HG03045 (cell line): ENCODE data around the gene PWP1.
"Not testable (repeated sequence)": the region's sequence is repeated elsewhere in the genome, so short reads cannot be mapped to it uniquely, and the experiment has no call there.

Experiments used
- ATAC-seq: cut with Tn5 transposase; IDR thresholded peaks from one replicate; pipeline ENCODE4 v1.9.1; 2021; ENCODE audit warnings: mild to moderate bottlenecking, moderate library complexity; ENCODE audit not compliant: unreplicated experiment

Gene PWP1

GRCh38 chr12:107667464-107667863, 18.1 kb upstream of the PWP1 start:
- no peak for ATAC-seq

DNA sequence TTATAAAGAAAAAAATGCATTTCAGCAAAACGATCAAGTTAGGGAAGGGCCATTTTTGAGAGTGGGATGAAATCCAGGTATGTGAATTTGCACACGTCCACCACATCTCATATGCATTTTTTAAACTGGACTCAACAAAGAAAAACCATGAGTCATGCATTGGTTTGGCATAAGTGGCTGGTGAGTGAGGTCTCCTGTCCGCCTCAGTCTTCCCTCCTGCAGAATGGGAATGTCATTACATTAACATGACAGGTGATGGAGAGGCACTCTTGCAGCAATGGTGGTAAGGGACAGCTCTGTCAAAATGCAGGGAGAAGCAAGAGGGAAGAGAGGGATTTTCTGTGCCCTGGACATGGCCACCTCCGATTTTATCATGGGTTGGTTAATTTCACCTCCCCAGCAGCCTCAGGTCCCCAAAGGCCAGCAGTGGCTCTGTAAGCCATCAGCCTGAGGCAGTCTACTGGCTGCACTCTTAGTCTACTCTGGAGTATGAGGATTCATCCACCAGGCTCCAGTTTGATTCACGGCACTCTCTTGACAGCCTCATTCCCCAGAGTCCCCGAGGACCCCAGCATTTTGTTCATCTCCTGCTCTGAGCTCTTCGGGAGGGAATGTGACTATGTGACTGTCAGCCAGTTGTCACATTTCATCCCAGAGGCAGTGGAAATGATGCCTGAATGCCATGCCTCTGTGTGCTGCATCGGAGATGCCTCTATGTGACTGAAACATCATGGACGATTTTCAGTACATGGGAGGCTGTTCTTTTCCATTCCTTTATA, 17.1 kb upstream of the PWP1 start:
- ATAC-seq = no peak

DNA sequence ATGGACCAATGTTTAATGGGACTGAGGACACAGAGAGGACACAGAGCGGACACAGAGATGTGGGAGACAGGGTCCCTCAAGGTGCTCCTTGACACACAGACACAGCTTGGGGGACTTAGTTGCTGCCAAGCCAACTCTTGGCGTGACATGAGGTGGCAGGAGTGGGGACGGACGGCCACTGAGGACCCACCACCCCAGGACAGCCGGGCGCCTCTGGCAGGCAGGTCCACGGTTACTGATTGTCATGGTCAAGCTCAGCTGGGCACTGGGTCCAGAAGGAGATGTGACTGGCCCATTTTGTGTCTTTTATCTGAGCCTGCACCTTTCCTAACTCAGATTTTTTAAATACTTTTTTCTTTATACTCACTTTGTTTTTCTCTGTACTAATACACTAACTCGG, 15.7 kb upstream of the PWP1 start:
- ATAC-seq = no peak

DNA sequence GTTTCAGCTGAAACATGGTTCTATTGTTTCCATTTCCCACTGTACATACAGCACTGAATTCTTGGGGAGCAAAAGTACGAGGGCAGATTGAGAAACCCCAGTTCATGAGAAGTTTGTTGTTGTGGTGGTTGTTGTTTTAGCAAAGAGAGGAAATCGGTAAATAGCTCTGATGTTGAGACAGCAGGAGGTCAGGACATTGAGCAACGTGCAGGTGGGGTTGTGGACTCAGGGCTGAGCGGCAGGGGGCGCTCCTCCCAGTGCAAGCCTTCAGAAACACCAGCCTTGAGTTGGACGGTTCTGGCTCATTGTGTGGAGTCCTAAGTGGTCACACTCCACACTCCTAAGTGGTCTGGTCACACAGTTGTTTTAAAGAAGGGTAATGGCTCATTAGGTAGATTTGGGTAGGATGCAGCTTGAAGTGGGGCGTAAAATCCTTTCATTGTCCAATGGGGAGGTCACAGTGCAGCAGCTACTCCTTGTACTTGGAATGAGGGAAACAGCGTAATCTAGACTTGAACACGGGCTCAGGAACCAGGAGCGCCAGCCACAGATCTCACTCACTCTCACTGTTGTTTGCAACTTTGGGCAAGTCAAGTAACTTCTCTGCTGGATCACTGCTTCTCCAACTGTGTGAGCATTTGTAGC, 14.5 kb upstream of the PWP1 start:
- ATAC-seq = no peak

DNA sequence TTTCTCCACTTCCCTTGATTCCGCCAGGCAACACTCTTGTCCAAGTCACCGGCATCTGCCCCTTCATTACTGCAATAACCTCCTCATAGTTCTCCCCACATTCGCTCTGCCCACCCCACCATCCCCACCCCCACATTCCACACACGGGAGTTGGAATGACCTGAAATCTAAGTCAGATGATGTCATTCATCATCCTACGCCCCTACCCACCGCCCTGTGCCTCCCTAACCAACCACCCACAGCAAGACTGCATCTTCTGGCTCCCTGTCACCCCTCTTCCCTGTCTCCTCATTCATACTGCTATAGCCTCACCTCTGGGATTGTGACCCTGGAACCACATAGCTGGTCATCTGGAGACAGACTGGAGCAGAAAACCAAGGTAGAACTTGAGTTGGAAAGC, 7.9 kb upstream of the PWP1 start:
- no peak for ATAC-seq

DNA sequence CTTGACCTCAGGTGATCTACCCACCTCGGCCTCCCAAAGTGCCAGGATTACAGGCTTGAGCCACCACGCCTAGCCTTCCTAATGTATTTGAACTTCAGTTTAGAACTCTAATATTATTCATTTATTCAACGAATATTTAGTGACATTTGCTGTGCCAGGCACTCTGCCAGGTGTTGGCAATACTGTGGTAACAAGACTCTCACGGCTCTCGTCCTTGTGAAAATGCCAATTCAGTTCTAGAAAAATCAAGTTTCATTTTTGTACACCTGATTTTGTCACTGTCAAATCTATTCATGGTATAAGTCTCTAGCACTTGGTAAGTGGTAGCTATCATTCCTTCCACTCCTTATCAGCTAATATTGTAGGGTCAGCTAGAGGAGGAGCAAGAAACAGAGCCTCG, 6.3 kb upstream of the PWP1 start:
- ATAC-seq = no peak

GRCh38 chr12:107681455-107681835, 4.2 kb upstream of the PWP1 start:
- no peak for ATAC-seq

DNA sequence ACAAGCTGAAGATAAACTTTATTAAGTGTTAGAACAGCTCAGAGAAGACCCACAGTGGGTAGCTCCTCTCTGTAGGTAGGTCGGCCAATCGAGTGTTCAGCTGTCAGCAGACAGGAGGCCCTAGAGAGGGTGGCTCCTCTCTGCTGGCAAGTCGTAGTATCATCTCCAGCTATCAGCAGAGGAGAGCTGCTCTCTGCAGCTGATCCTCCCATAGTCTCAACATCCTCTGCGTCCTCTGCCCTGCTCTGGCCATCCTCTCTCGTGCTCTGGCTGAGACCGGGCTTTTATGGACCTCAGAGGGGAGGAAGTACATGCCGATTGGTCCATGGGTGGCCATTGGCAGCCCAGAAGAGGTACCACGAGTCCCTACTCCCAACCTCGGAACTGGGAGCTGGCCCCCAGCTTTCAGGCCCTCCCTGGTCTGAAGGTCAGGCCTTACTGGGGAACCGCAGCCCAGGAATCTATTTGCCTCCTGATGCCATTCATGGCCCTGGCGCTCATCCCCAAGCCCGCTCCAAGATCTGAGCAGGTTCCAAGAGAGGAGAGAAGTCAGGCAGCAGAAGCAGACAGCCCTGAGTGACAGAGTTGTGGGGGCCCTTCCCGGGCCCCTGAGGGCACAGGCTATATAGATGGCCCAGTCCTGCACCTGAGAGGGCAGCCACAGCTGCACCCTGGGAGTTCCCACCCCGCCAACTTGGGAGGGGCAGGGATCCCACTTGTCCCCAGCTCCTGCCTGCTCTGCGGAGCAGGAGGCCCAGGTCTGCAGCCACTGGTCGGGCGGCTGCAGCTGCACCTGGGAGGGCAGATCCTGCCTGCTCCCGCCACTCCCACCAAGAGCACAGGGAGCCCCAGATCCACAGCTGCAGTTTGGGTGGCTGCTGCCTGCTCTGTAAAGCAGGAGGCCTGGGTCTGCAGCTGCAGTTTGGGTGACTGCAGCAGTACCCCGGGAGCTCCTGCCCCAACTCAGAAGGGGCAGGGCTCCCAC, 3.5 kb upstream of the PWP1 start:
- ATAC-seq = no peak

DNA sequence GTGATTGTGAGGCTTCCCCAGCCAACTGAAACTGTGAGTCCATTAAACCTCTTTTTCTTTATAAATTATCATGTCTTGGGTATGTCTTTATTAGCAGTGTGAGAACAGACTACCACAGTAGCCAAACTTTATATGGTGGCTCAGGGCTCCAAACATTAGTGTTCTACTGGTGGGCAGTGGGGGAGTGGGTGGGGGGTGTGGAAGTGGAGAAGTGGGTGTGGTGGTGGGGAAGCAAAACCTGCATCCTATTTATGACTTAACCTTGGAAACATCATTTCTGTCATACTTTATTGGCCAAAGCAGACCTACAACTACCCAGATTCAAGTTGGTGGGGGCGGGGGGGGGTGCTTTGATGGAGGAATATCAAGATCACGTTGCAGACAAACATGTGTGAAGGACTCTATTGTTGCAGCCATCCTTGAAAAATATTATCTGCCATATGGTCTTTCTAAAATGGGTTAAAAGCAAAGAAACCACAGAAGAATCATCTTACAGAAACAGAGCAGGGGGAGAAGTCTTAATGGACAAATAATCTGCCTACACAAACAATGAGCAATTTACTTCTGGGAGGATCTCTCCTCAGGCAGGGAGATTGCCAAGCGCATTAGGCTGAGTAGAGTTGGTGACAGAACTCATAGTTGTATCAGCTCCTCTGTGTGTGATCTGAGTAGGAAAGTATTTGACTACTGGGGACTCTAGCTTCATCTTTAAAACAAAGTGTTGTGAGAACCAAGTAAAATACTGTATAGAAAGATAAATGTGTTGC, 1.4 kb upstream of the PWP1 start:
- ATAC-seq = no peak

DNA sequence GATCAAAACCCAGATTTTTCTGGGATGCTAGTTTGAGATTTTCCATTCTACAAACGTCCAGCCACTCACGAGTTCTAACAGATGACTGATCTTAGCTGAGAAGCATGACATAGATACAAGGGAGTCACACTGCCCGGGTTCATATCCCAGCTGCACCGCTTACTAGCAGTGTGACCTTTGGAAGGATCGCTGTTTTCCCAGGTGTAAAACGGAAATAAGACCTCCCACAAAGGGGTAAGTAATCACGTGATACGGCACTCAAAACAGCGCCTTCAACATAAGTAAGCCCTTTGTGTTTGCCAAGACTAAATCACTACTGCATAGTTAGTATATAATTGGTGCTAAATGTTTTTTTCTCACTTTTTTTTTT, 624 bp upstream of the PWP1 start:
- no peak for ATAC-seq

GRCh38 chr12:107695772-107696171, 10.2 kb downstream of the PWP1 start:
- not testable (repeated sequence) for ATAC-seq

- ATAC-seq = no peak
These were observed 16.5 kb downstream of the PWP1 start for GRCh38 chr12:107702106-107702505.

GRCh38 chr12:107704041-107704440, 18.4 kb downstream of the PWP1 start:
- no peak for ATAC-seq

- not testable (repeated sequence) for ATAC-seq
These were observed 19.9 kb downstream of the PWP1 start for GRCh38 chr12:107705522-107705921.

- ATAC-seq = no peak
These were observed 30.2 kb downstream of the PWP1 start for GRCh38 chr12:107715780-107716179.

- ATAC-seq = no peak
These were observed 33.0 kb downstream of the PWP1 start for GRCh38 chr12:107718606-107719005.

DNA sequence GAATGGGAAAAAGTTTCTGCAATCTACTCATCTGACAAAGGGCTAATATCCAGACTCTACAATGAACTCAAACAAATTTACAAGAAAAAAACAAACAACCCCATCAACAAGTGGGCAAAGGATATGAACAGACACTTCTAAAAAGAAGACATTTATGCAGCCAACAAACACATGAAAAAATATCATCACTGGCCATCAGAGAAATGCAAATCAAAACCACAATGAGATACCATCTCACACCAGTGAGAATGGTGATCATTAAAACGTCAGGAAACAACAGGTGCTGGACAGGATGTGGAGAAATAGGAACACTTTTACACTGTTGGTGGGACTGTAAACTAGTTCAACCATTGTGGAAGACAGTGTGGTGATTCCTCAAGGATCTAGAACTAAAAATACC, 41.7 kb downstream of the PWP1 start:
- ATAC-seq = not testable (repeated sequence)

GRCh38 chr12:107727742-107728141, 42.1 kb downstream of the PWP1 start:
- ATAC-seq = not testable (repeated sequence)

DNA sequence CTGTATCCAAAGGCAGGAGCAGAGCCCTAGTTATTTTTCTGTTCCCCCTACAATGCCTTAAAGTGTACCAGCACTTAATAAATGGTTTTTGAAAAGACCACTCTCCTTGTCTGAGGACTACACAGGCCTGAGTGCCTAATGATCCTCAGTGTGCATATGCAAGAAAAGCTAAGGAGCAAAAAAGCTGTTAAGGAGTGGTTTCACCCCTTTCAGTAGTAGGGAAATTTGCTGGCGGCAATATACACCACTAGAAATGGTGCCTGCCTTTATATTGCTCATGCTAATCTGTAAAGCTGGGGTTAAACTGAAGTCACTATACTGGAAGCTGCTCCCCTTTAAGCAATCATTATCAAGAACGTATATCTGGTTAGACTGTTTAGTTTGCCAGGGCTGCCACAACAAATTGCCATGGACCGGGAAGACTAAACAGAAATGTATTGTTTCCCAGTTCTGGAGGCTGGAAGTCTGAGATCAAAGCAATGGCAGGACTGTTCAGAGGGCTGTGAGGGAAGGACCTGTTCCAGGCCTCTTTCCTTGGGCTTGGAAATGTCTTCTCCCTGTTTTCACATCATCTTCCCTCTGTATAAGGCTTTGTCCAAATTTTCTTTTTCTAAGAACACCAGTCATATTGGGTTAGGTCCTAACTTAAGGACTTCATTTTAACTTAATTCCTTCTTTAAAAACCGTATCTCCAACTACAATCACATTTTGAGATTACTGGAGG, 45.2 kb downstream of the PWP1 start:
- no peak for ATAC-seq

GRCh38 chr12:107731366-107731765, 45.8 kb downstream of the PWP1 start:
- ATAC-seq = no peak
